ENCODE measurements around the gene ANKLE2. TPM values are rescaled to one million over a fixed set of nuclear protein-coding genes. Genes with fewer than 3 reads are reported as not detected.
"Not testable (repeated sequence)": the region's sequence is repeated elsewhere in the genome, so short reads cannot be mapped to it uniquely, and the experiment has no call there.

Gene ANKLE2
- total RNA-seq, 2 donors from 2014 or later = 163 to 193 TPM

GRCh38 chr12:132773077-132773955 lies 11.7 kb upstream of the ANKLE2 start:
- peaks cover 8 to 14% of the 10 kb centered on the region in 2 donors for H3K4me1 Mint-ChIP-seq (ENCODE audit: low read depth in 2 of 2)
- H3K36me3 Mint-ChIP-seq = no peaks in the 10 kb centered on the region
- ATAC-seq (no peak), DNase-seq (ENCODE audit: low spot score) (no peak)
- no peak overlapping the region for H3K4me3 Mint-ChIP-seq
- no peak overlapping the region for H3K27ac Mint-ChIP-seq
- H3K27me3 Mint-ChIP-seq = no peaks in the 10 kb centered on the region
- no peaks in the 10 kb centered on the region for H3K9me3 Mint-ChIP-seq

- no peak for DNase-seq (ENCODE audit: low spot score)
- Mint-ChIP-seq H3K4me1 (ENCODE audit: low read depth in 2 of 2) (peaks cover 15 to 21% of the 10 kb centered on the region in 2 donors), H3K27ac (no peak overlapping the region), H3K36me3 (no peaks in the 10 kb centered on the region), H3K9me3 (no peaks in the 10 kb centered on the region), H3K27me3 (no peaks in the 10 kb centered on the region), H3K4me3 (no peak overlapping the region)
- no peak for ATAC-seq
Observed at GRCh38 chr12:132772606-132773005, 11.0 kb upstream of the ANKLE2 start.

- Mint-ChIP-seq H3K27ac (no peak overlapping the region), H3K27me3 (no peaks in the 10 kb centered on the region), H3K4me1 (ENCODE audit: low read depth in 2 of 2) (peaks cover 17 to 24% of the 10 kb centered on the region in 2 donors), H3K9me3 (no peaks in the 10 kb centered on the region), H3K36me3 (no peaks in the 10 kb centered on the region), H3K4me3 (no peak overlapping the region)
- no peak for DNase-seq (ENCODE audit: low spot score)
- no peak for ATAC-seq
Observed at GRCh38 chr12:132771126-132771838, 9.7 kb upstream of the ANKLE2 start.

GRCh38 chr12:132766380-132767085 lies 4.9 kb upstream of the ANKLE2 start:
- no peak for DNase-seq (ENCODE audit: low spot score)
- peaks cover 23 to 29% of the 10 kb centered on the region in 2 donors for H3K4me1 Mint-ChIP-seq (ENCODE audit: low read depth in 2 of 2)
- H3K4me3 Mint-ChIP-seq = no peak overlapping the region
- no peak for ATAC-seq
- no peaks in the 10 kb centered on the region for H3K27me3 Mint-ChIP-seq
- no peak overlapping the region for H3K27ac Mint-ChIP-seq
- no peaks in the 10 kb centered on the region for H3K9me3 Mint-ChIP-seq
- H3K36me3 Mint-ChIP-seq = no peaks in the 10 kb centered on the region

GRCh38 chr12:132765361-132765760 lies 3.7 kb upstream of the ANKLE2 start:
- H3K36me3 Mint-ChIP-seq = peaks cover 4% of the 10 kb centered on the region
- peak overlapping the region; percentile 46 to 47 for H3K27ac Mint-ChIP-seq
- ATAC-seq = no peak
- H3K9me3 Mint-ChIP-seq = no peaks in the 10 kb centered on the region
- peak overlapping the region; percentile 41 for H3K4me3 Mint-ChIP-seq
- H3K4me1 Mint-ChIP-seq (ENCODE audit: low read depth in 2 of 2) = peaks cover 32 to 34% of the 10 kb centered on the region in 2 donors
- no peaks in the 10 kb centered on the region for H3K27me3 Mint-ChIP-seq
- no peak for DNase-seq (ENCODE audit: low spot score)

GRCh38 chr12:132764231-132764630 lies 2.6 kb upstream of the ANKLE2 start:
- DNase-seq (ENCODE audit: low spot score) (no peak), ATAC-seq (no peak)
- peaks cover 8% of the 10 kb centered on the region for H3K36me3 Mint-ChIP-seq
- peaks cover 35 to 37% of the 10 kb centered on the region in 2 donors for H3K4me1 Mint-ChIP-seq (ENCODE audit: low read depth in 2 of 2)
- no peaks in the 10 kb centered on the region for H3K9me3 Mint-ChIP-seq
- peak overlapping the region in 1 of 2 donors; percentile 33 for H3K27ac Mint-ChIP-seq
- no peak overlapping the region for H3K4me3 Mint-ChIP-seq
- H3K27me3 Mint-ChIP-seq = no peaks in the 10 kb centered on the region

GRCh38 chr12:132761921-132762583 lies 420 bp upstream of the ANKLE2 start:
- H3K4me3 Mint-ChIP-seq = peak overlapping the region; percentile 65
- H3K4me1 Mint-ChIP-seq (ENCODE audit: low read depth in 2 of 2) = peaks cover 18 to 24% of the 10 kb centered on the region in 2 donors
- peaks cover 8% of the 10 kb centered on the region for H3K36me3 Mint-ChIP-seq
- peak; percentile 90 for DNase-seq (ENCODE audit: low spot score)
- no peaks in the 10 kb centered on the region for H3K9me3 Mint-ChIP-seq
- H3K27ac Mint-ChIP-seq = peak overlapping the region; percentile 51 to 58
- ATAC-seq = peak; percentile 93 to 94
- no peaks in the 10 kb centered on the region for H3K27me3 Mint-ChIP-seq

GRCh38 chr12:132759359-132759758 lies 2.3 kb downstream of the ANKLE2 start:
- Mint-ChIP-seq H3K27ac (peak overlapping the region; percentile 92 to 99), H3K27me3 (no peaks in the 10 kb centered on the region), H3K36me3 (peaks cover 8% of the 10 kb centered on the region), H3K9me3 (no peaks in the 10 kb centered on the region), H3K4me3 (peak overlapping the region; percentile 90), H3K4me1 (ENCODE audit: low read depth in 2 of 2) (peaks cover 12 to 18% of the 10 kb centered on the region in 2 donors)
- DNase-seq (ENCODE audit: low spot score) (no peak), ATAC-seq (no peak)

- not testable (repeated sequence) for H3K27me3 Mint-ChIP-seq; ATAC-seq; H3K27ac Mint-ChIP-seq; H3K36me3 Mint-ChIP-seq; H3K4me3 Mint-ChIP-seq; DNase-seq (ENCODE audit: low spot score); H3K9me3 Mint-ChIP-seq
- H3K4me1 Mint-ChIP-seq (ENCODE audit: low read depth in 2 of 2) = peaks cover 12 to 18% of the 10 kb centered on the region in 2 donors
Observed at GRCh38 chr12:132758825-132759224, 2.8 kb downstream of the ANKLE2 start.

GRCh38 chr12:132754160-132754932 lies 7.3 kb downstream of the ANKLE2 start:
- Mint-ChIP-seq H3K27ac (no peak overlapping the region), H3K9me3 (no peaks in the 10 kb centered on the region), H3K27me3 (no peaks in the 10 kb centered on the region), H3K4me3 (no peak overlapping the region), H3K36me3 (no peaks in the 10 kb centered on the region), H3K4me1 (ENCODE audit: low read depth in 2 of 2) (peaks cover 0 to 4% of the 10 kb centered on the region in 2 donors)
- ATAC-seq (no peak), DNase-seq (ENCODE audit: low spot score) (no peak)

GRCh38 chr12:132753670-132754069 lies 8.0 kb downstream of the ANKLE2 start:
- DNase-seq (ENCODE audit: low spot score); H3K36me3 Mint-ChIP-seq: not testable (repeated sequence)

GRCh38 chr12:132748319-132748718 lies 13.3 kb downstream of the ANKLE2 start:
- H3K27me3 Mint-ChIP-seq = no peaks in the 10 kb centered on the region
- H3K4me3 Mint-ChIP-seq = no peak overlapping the region
- no peaks in the 10 kb centered on the region for H3K9me3 Mint-ChIP-seq
- no peak overlapping the region for H3K27ac Mint-ChIP-seq
- no peak for DNase-seq (ENCODE audit: low spot score)
- H3K4me1 Mint-ChIP-seq (ENCODE audit: low read depth in 2 of 2) = peaks cover 0 to 10% of the 10 kb centered on the region in 2 donors
- no peak for ATAC-seq
- no peaks in the 10 kb centered on the region for H3K36me3 Mint-ChIP-seq

More at GRCh38 chr12:132753670-132754069, 8.0 kb downstream of the ANKLE2 start:
- not testable (repeated sequence) for H3K4me3 Mint-ChIP-seq; H3K9me3 Mint-ChIP-seq; H3K27me3 Mint-ChIP-seq; H3K27ac Mint-ChIP-seq; H3K4me1 Mint-ChIP-seq (ENCODE audit: low read depth in 2 of 2); ATAC-seq

GRCh38 chr12:132747896-132748295 lies 13.7 kb downstream of the ANKLE2 start:
- DNase-seq (ENCODE audit: low spot score) (no peak), ATAC-seq (no peak)
- no peaks in the 10 kb centered on the region for H3K9me3 Mint-ChIP-seq
- no peak overlapping the region for H3K27ac Mint-ChIP-seq
- H3K36me3 Mint-ChIP-seq = peaks cover 2% of the 10 kb centered on the region
- H3K4me1 Mint-ChIP-seq (ENCODE audit: low read depth in 2 of 2) = peaks cover 2 to 12% of the 10 kb centered on the region in 2 donors
- no peak overlapping the region for H3K4me3 Mint-ChIP-seq
- H3K27me3 Mint-ChIP-seq = no peaks in the 10 kb centered on the region
